Prostate gland (tissue), 2 donors: ENCODE measurements around the gene RTBDN.

Experiments
- POLR2A ChIP-seq: fragments of 450-650 bp; IDR thresholded peaks from one replicate; pipeline ENCODE4 v1.6.1; 2016; ENCODE audit warnings: antibody characterized with exemption, mild to moderate bottlenecking
- POLR2AphosphoS5 ChIP-seq: sonication (generic); formaldehyde crosslinking; IDR thresholded peaks from one replicate; pipeline ENCODE4 v1.6.1; 2017; ENCODE audit warnings: antibody characterized with exemption
- TF ChIP-seq, protein P1 (sequence below), 4 experiments: fragments of 200-600 bp in 2 of 4; fragments of 450-650 bp in 2 of 4; sonication (generic) in 2 of 4; IDR thresholded peaks; 1 replicate in 3 of 4; 2 replicates in 1 of 4; pipeline ENCODE4 v1.5.1; 2016 to 2019; ENCODE audit warnings: antibody characterized with exemption in 4 of 4, mild to moderate bottlenecking in 2 of 4, moderate library complexity in 2 of 4

DNA sequence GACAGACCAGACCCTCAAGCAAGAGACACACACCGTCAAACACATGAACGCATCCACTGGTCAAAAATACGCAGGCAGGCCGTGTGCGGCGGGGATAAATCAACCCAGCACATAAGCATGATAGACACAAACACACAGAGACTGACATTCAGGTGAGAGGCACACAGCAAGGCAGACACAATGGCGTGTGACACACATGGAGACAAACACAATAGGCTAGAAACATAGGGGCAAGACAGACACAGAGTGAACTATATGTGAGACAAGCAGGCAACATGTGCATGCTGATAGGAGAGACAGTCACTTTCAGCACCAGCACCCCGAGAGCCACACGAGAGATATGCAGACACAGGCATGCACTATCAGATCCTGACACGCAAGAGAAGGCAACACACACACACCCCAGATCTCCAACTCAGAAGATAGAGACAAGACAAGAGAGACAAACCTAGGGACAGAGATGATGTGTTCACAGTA lies 49.9 kb downstream of the RTBDN start:
- TF ChIP-seq, protein P1, sequence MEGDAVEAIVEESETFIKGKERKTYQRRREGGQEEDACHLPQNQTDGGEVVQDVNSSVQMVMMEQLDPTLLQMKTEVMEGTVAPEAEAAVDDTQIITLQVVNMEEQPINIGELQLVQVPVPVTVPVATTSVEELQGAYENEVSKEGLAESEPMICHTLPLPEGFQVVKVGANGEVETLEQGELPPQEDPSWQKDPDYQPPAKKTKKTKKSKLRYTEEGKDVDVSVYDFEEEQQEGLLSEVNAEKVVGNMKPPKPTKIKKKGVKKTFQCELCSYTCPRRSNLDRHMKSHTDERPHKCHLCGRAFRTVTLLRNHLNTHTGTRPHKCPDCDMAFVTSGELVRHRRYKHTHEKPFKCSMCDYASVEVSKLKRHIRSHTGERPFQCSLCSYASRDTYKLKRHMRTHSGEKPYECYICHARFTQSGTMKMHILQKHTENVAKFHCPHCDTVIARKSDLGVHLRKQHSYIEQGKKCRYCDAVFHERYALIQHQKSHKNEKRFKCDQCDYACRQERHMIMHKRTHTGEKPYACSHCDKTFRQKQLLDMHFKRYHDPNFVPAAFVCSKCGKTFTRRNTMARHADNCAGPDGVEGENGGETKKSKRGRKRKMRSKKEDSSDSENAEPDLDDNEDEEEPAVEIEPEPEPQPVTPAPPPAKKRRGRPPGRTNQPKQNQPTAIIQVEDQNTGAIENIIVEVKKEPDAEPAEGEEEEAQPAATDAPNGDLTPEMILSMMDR (IDR thresholded peaks at IDR 0.05) = no peak
- TF ChIP-seq POLR2AphosphoS5 (no peak), POLR2A (no peak)
